T1000 (cell line): Measurements from ENCODE around the gene CSTB.
A peak's percentile ranks its signal among the peaks of the same experiment; 100 is the strongest.

Source experiments
- DNase-seq: peaks from one replicate; lab custom pipeline; 2025; ENCODE audit warnings: mixed read lengths; lab: John Stamatoyannopoulos, UW

Gene CSTB

GRCh38 chr21:43749651-43750262 is 26.4 kb downstream of the CSTB start:
- DNase-seq: no peak

GRCh38 chr21:43748622-43749021 is 27.5 kb downstream of the CSTB start:
- DNase-seq: no peak

- DNase-seq: no peak
Measured at GRCh38 chr21:43745772-43746517, 30.2 kb downstream of the CSTB start.

GRCh38 chr21:43744725-43745124 is 31.4 kb downstream of the CSTB start:
- DNase-seq: no peak

- DNase-seq: no peak
Measured at GRCh38 chr21:43743947-43744346, 32.2 kb downstream of the CSTB start.

- DNase-seq: no peak
Measured at GRCh38 chr21:43741423-43742096, 34.5 kb downstream of the CSTB start.

- peak; percentile 58 for DNase-seq
Measured at GRCh38 chr21:43740497-43741156, 35.5 kb downstream of the CSTB start.

GRCh38 chr21:43739621-43740435 is 36.3 kb downstream of the CSTB start:
- DNase-seq: no peak

- no peak for DNase-seq
Measured at GRCh38 chr21:43737158-43737950, 38.8 kb downstream of the CSTB start.

GRCh38 chr21:43736224-43736883 is 39.8 kb downstream of the CSTB start:
- no peak for DNase-seq

GRCh38 chr21:43735236-43736091 is 40.6 kb downstream of the CSTB start:
- no peak for DNase-seq

GRCh38 chr21:43734928-43735229 is 41.2 kb downstream of the CSTB start:
- no peak for DNase-seq

- no peak for DNase-seq
Measured at GRCh38 chr21:43734131-43734927, 41.8 kb downstream of the CSTB start.

GRCh38 chr21:43733529-43734071 is 42.5 kb downstream of the CSTB start:
- DNase-seq: no peak

GRCh38 chr21:43733060-43733459 is 43.0 kb downstream of the CSTB start:
- DNase-seq: no peak

GRCh38 chr21:43731891-43732711 is 44.0 kb downstream of the CSTB start:
- DNase-seq: no peak

GRCh38 chr21:43731476-43731875 is 44.6 kb downstream of the CSTB start:
- DNase-seq: no peak
